Loucy (cell line): Measurements from ENCODE around the gene OTUD5.

Experiments
- CTCF ChIP-seq: fragments of 200-600 bp; sonication (generic); conservative IDR thresholded peaks from 2 replicates; pipeline ENCODE4 v1.5.1; 2014; ENCODE audit warnings: mild to moderate bottlenecking, antibody characterized with exemption, low read length
- EZH2phosphoT487 ChIP-seq: fragments of 200-600 bp; IDR thresholded peaks from 2 replicates; pipeline ENCODE4 v1.6.1; 2018; ENCODE audit warnings: antibody characterized with exemption, mild to moderate bottlenecking, moderate library complexity, borderline replicate concordance

GRCh38 chrX:48905090-48905790 is 52.2 kb downstream of the OTUD5 start:
- TF ChIP-seq CTCF (no peak), EZH2phosphoT487 (no peak)
